HepG2 (cell line): ENCODE measurements around the gene C22orf31. TPM values are rescaled to one million over a fixed set of nuclear protein-coding genes. Genes with fewer than 3 reads are reported as not detected.

Experiments used
- ELF1 ChIP-seq: sonication (generic); formaldehyde crosslinking; IDR thresholded peaks from 2 replicates; pipeline ENCODE4 v1.4.0; 2020; ENCODE audit warnings: missing genetic modification reagents
- ETS1 ChIP-seq: sonication (generic); formaldehyde crosslinking; IDR thresholded peaks from 2 replicates; pipeline ENCODE4 v1.4.0; 2020; ENCODE audit warnings: missing genetic modification reagents
- KAT8 ChIP-seq: IDR thresholded peaks from 2 replicates; pipeline ENCODE4 v1.6.1; 2016; ENCODE audit warnings: missing genetic modification reagents, missing compliant biosample characterization
- MED1 ChIP-seq: sonication (generic); formaldehyde crosslinking; IDR thresholded peaks from 2 replicates; pipeline ENCODE4 v1.4.0; 2020; ENCODE audit warnings: missing genetic modification reagents
- MEIS2 ChIP-seq: sonication (generic); formaldehyde crosslinking; IDR thresholded peaks from 2 replicates; pipeline ENCODE4 v1.9.0; 2021; ENCODE audit warnings: mild to moderate bottlenecking, missing genetic modification reagents
- MXI1 ChIP-seq: IDR thresholded peaks from 3 replicates; pipeline ENCODE4 v1.6.1; 2012; ENCODE audit warnings: low read depth, low read length, inconsistent platforms, borderline replicate concordance
- PHF21A ChIP-seq: sonication (generic); formaldehyde crosslinking; IDR thresholded peaks from 2 replicates; pipeline ENCODE4 v1.5.0; 2020; ENCODE audit warnings: mild to moderate bottlenecking, missing genetic modification reagents
- POLR2A ChIP-seq, 2 experiments: IDR thresholded peaks; 2 replicates each; pipeline ENCODE4 v1.6.1; 2011; ENCODE audit warnings: low read depth in 2 of 2, low read length in 2 of 2, mild to moderate bottlenecking in 1 of 2, moderate library complexity in 1 of 2; ENCODE audit not compliant: insufficient read depth in 1 of 2
- POLR2G ChIP-seq: fragments of 200-400 bp; formaldehyde crosslinking; IDR thresholded peaks from 2 replicates; pipeline ENCODE4 v1.6.1; 2018; ENCODE audit warnings: mild to moderate bottlenecking, low read depth, low read length, moderate library complexity
- RCOR2 ChIP-seq: IDR thresholded peaks from 2 replicates; pipeline ENCODE4 v1.6.1; 2016; ENCODE audit warnings: missing biosample characterization, missing genetic modification reagents
- RFXAP ChIP-seq: sonication (generic); formaldehyde crosslinking; IDR thresholded peaks from 2 replicates; pipeline ENCODE4 v1.4.0; 2020; ENCODE audit warnings: missing genetic modification reagents, borderline replicate concordance
- SIX4 ChIP-seq: sonication (generic); formaldehyde crosslinking; IDR thresholded peaks from 2 replicates; pipeline ENCODE4 v1.4.0; 2020; ENCODE audit warnings: missing genetic modification reagents
- SNRNP70 ChIP-seq: fragments of 200-400 bp; formaldehyde crosslinking; IDR thresholded peaks from 2 replicates; pipeline ENCODE4 v1.6.1; 2017; ENCODE audit warnings: mild to moderate bottlenecking, low read depth, low read length, moderate library complexity
- ZBTB10 ChIP-seq: sonication (generic); formaldehyde crosslinking; IDR thresholded peaks from 2 replicates; pipeline ENCODE4 v1.4.0; 2020; ENCODE audit warnings: missing genetic modification reagents, borderline replicate concordance
- ZFP90 ChIP-seq: sonication (generic); formaldehyde crosslinking; IDR thresholded peaks from 2 replicates; pipeline ENCODE4 v1.8.0; 2022; ENCODE audit warnings: missing genetic modification reagents, mild to moderate bottlenecking, inconsistent platforms, borderline replicate concordance
- ZNF12 ChIP-seq: sonication (generic); formaldehyde crosslinking; IDR thresholded peaks from 2 replicates; pipeline ENCODE4 v1.5.0; 2020; ENCODE audit warnings: missing genetic modification reagents
- ZNF354B ChIP-seq: sonication (generic); formaldehyde crosslinking; IDR thresholded peaks from 2 replicates; pipeline ENCODE4 v1.8.0; 2022; ENCODE audit warnings: mild to moderate bottlenecking, missing genetic modification reagents
- ZNF562 ChIP-seq: sonication (generic); formaldehyde crosslinking; IDR thresholded peaks from 2 replicates; pipeline ENCODE4 v1.8.0; 2022; ENCODE audit warnings: missing genetic modification reagents, borderline replicate concordance
- ZNF646 ChIP-seq: sonication (generic); formaldehyde crosslinking; IDR thresholded peaks from 2 replicates; pipeline ENCODE4 v1.9.0; 2021; ENCODE audit warnings: mild to moderate bottlenecking, missing genetic modification reagents
- ZNF878 ChIP-seq: sonication (generic); formaldehyde crosslinking; IDR thresholded peaks from 2 replicates; pipeline ENCODE4 v1.8.1; 2023; ENCODE audit warnings: mild to moderate bottlenecking, missing genetic modification reagents, moderate library complexity
- polyA plus RNA-seq, 8 experiments: library from polyadenylated mRNA; depleted of rRNA in 3 of 8; stranded (reverse) in 7 of 8; unstranded in 1 of 8; fragments of >200 nt; fragmentation: Illumina TruSeq in 4 of 8; extraction: Trizol in 4 of 8; gene quantifications; 2 replicates each; pipeline versions ENCODE4 v1.2.1 to v1.2.3, GENCODE V29; 2011 to 2016; ENCODE audit warnings: low read depth in 4 of 8, missing spikeins in 1 of 8, mixed read lengths in 1 of 8; ENCODE audit not compliant: insufficient read depth in 1 of 8
- total RNA-seq, 5 experiments: library from RNA; depleted of rRNA; stranded (reverse); fragments of >200 nt; fragmentation: Illumina TruSeq; extraction: Trizol; gene quantifications; 2 replicates each; pipeline ENCODE4 v1.2.3, GENCODE V29; 2016; ENCODE audit warnings: low read depth in 1 of 5

The C22orf31 gene
- total and polyA plus RNA-seq, 2 of the 13 experiments (the other 11 are each of a cell fraction or from before 2014, with no cell fraction given) = not detected

- TF ChIP-seq ZNF12 (CRISPR knock-in tag) = no peak
- TF ChIP-seq RFXAP (CRISPR knock-in tag) = no peak
- TF ChIP-seq ZNF562 (CRISPR knock-in tag) = no peak
- no peak for TF ChIP-seq SNRNP70
- TF ChIP-seq MED1 (CRISPR knock-in tag) = peak; percentile 23; the same call in 1 of the 2 replicates
- TF ChIP-seq ZNF354B (CRISPR knock-in tag) = no peak
- no peak for TF ChIP-seq SIX4 (CRISPR knock-in tag)
- 0 out of 2 replicates have a peak, but pooled peaks have one; percentile 26 for TF ChIP-seq RCOR2 (CRISPR knock-in tag)
- TF ChIP-seq ZNF646 (CRISPR knock-in tag) = no peak
- no peak for TF ChIP-seq KAT8 (CRISPR knock-in tag)
- 0 out of 2 replicates have a peak, but pooled peaks have one; percentile 21 for TF ChIP-seq PHF21A (CRISPR knock-in tag)
- TF ChIP-seq ETS1 (CRISPR knock-in tag) = no peak
- no peak for TF ChIP-seq ZNF878 (CRISPR knock-in tag)
- no peak for TF ChIP-seq ZFP90
- TF ChIP-seq MEIS2 = no peak
- 0 out of 4 replicates have a peak, but pooled peaks of 1 of the 2 experiments have one; percentile 38 for TF ChIP-seq POLR2A (IDR thresholded peaks at IDR 0.05; ENCODE audit: insufficient read depth in 1 of 2, low read depth in 2 of 2, low read length in 2 of 2)
- no peak for TF ChIP-seq ZBTB10
- 0 out of 2 replicates have a peak, but pooled peaks have one; percentile 36 for TF ChIP-seq POLR2G
- TF ChIP-seq MXI1 = no peak
- TF ChIP-seq ELF1 (CRISPR knock-in tag) = no peak
Observed at GRCh38 chr22:29016067-29016938, 45.3 kb downstream of the C22orf31 start (continued).
